HepG2 (cell line): Measurements from ENCODE around the gene ERF. TPM values are rescaled to one million over a fixed set of nuclear protein-coding genes. Genes with fewer than 3 reads are reported as not detected.

ENCODE experiments used
- BORCS8-MEF2B ChIP-seq: sonication (generic); formaldehyde crosslinking; IDR thresholded peaks from 2 replicates; pipeline ENCODE4 v1.8.0; 2022; ENCODE audit warnings: mild to moderate bottlenecking, missing genetic modification reagents
- CBX5 ChIP-seq: sonication (generic); formaldehyde crosslinking; IDR thresholded peaks from 2 replicates; pipeline ENCODE4 v1.4.0; 2020; ENCODE audit warnings: missing genetic modification reagents, borderline replicate concordance
- CCDC6 ChIP-seq: sonication (generic); formaldehyde crosslinking; IDR thresholded peaks from 2 replicates; pipeline ENCODE4 v1.8.1; 2022; ENCODE audit warnings: mild to moderate bottlenecking, missing genetic modification reagents, moderate library complexity
- DPF2 ChIP-seq: sonication (generic); formaldehyde crosslinking; IDR thresholded peaks from 2 replicates; pipeline ENCODE4 v1.4.0; 2020; ENCODE audit warnings: mild to moderate bottlenecking, low read depth, missing genetic modification reagents, borderline replicate concordance
- HNRNPLL ChIP-seq: fragments of 200-400 bp; formaldehyde crosslinking; IDR thresholded peaks from 2 replicates; pipeline ENCODE4 v1.6.1; 2017; ENCODE audit warnings: mild to moderate bottlenecking, low read depth, low read length; ENCODE audit not compliant: poor library complexity, severe bottlenecking
- MEF2D ChIP-seq: sonication (generic); formaldehyde crosslinking; IDR thresholded peaks from 2 replicates; pipeline ENCODE4 v1.5.1; 2020; ENCODE audit warnings: mild to moderate bottlenecking, missing genetic modification reagents
- MEIS1 ChIP-seq: sonication (generic); formaldehyde crosslinking; IDR thresholded peaks from 2 replicates; pipeline ENCODE4 v1.9.0; 2021; ENCODE audit warnings: mild to moderate bottlenecking, missing genetic modification reagents, moderate library complexity, borderline replicate concordance
- NCOA2 ChIP-seq: sonication (generic); formaldehyde crosslinking; IDR thresholded peaks from 2 replicates; pipeline ENCODE4 v1.8.0; 2022; ENCODE audit warnings: inconsistent platforms
- ONECUT2 ChIP-seq: sonication (generic); formaldehyde crosslinking; IDR thresholded peaks from 2 replicates; pipeline ENCODE4 v1.4.0; 2020; ENCODE audit warnings: missing genetic modification reagents
- PHF20 ChIP-seq: sonication (generic); formaldehyde crosslinking; IDR thresholded peaks from 2 replicates; pipeline ENCODE4 v1.5.0; 2020; ENCODE audit warnings: mild to moderate bottlenecking, missing genetic modification reagents
- TEAD3 ChIP-seq: optimal IDR thresholded peaks from 2 replicates; pipeline ENCODE3; 2016; ENCODE audit warnings: borderline replicate concordance
- ZFP62 ChIP-seq: sonication (generic); formaldehyde crosslinking; IDR thresholded peaks from 2 replicates; pipeline ENCODE4 v1.4.0; 2020; ENCODE audit warnings: missing genetic modification reagents
- ZMYM3 ChIP-seq: sonication (generic); formaldehyde crosslinking; IDR thresholded peaks from 2 replicates; pipeline ENCODE4 v1.5.1; 2020; ENCODE audit warnings: mild to moderate bottlenecking, missing genetic modification reagents
- ZNF256 ChIP-seq: sonication (generic); formaldehyde crosslinking; conservative IDR thresholded peaks from 2 replicates; pipeline ENCODE4 v1.4.0; 2020; ENCODE audit warnings: missing genetic modification reagents
- ZNF383 ChIP-seq: sonication (generic); formaldehyde crosslinking; IDR thresholded peaks from 2 replicates; pipeline ENCODE4 v1.4.0; 2020; ENCODE audit warnings: missing genetic modification reagents, mild to moderate bottlenecking, borderline replicate concordance
- ZNF572 ChIP-seq: sonication (generic); formaldehyde crosslinking; IDR thresholded peaks from 2 replicates; pipeline ENCODE4 v1.5.1; 2020; ENCODE audit warnings: mild to moderate bottlenecking, missing genetic modification reagents
- ZNF777 ChIP-seq: sonication (generic); formaldehyde crosslinking; IDR thresholded peaks from 2 replicates; pipeline ENCODE4 v1.4.0; 2020; ENCODE audit warnings: missing genetic modification reagents
- ZSCAN12 ChIP-seq: sonication (generic); formaldehyde crosslinking; IDR thresholded peaks from 2 replicates; pipeline ENCODE4 v1.9.0; 2021; ENCODE audit warnings: mild to moderate bottlenecking, missing genetic modification reagents
- ZSCAN30 ChIP-seq: sonication (generic); formaldehyde crosslinking; IDR thresholded peaks from 2 replicates; pipeline ENCODE4 v1.5.0; 2020; ENCODE audit warnings: mild to moderate bottlenecking, missing genetic modification reagents
- polyA plus RNA-seq, 8 experiments: library from polyadenylated mRNA; depleted of rRNA in 3 of 8; stranded (reverse) in 7 of 8; unstranded in 1 of 8; fragments of >200 nt; fragmentation: Illumina TruSeq in 4 of 8; extraction: Trizol in 4 of 8; gene quantifications; 2 replicates each; pipeline versions ENCODE4 v1.2.1 to v1.2.3, GENCODE V29; 2011 to 2016; ENCODE audit warnings: low read depth in 4 of 8, missing spikeins in 1 of 8, mixed read lengths in 1 of 8; ENCODE audit not compliant: insufficient read depth in 1 of 8
- total RNA-seq, 5 experiments: library from RNA; depleted of rRNA; stranded (reverse); fragments of >200 nt; fragmentation: Illumina TruSeq; extraction: Trizol; gene quantifications; 2 replicates each; pipeline ENCODE4 v1.2.3, GENCODE V29; 2016; ENCODE audit warnings: low read depth in 1 of 5
- TF ChIP-seq, protein P1 (sequence below): sonication (generic); formaldehyde crosslinking; IDR thresholded peaks from 2 replicates; pipeline ENCODE4 v1.4.0; 2020; ENCODE audit warnings: mild to moderate bottlenecking, missing genetic modification reagents, borderline replicate concordance
- TF ChIP-seq, protein P2 (sequence below): sonication (generic); formaldehyde crosslinking; IDR thresholded peaks from 2 replicates; pipeline ENCODE4 v1.8.0; 2022; ENCODE audit warnings: mild to moderate bottlenecking, missing genetic modification reagents
- TF ChIP-seq, protein P3 (sequence below): sonication (generic); formaldehyde crosslinking; IDR thresholded peaks from 2 replicates; pipeline ENCODE4 v1.5.0; 2020; ENCODE audit warnings: mild to moderate bottlenecking, missing genetic modification reagents

The ERF gene
- total and polyA plus RNA-seq, 2 of the 13 experiments (the other 11 are each of a cell fraction or from before 2014, with no cell fraction given), result 67.1 to 69.9 TPM

DNA sequence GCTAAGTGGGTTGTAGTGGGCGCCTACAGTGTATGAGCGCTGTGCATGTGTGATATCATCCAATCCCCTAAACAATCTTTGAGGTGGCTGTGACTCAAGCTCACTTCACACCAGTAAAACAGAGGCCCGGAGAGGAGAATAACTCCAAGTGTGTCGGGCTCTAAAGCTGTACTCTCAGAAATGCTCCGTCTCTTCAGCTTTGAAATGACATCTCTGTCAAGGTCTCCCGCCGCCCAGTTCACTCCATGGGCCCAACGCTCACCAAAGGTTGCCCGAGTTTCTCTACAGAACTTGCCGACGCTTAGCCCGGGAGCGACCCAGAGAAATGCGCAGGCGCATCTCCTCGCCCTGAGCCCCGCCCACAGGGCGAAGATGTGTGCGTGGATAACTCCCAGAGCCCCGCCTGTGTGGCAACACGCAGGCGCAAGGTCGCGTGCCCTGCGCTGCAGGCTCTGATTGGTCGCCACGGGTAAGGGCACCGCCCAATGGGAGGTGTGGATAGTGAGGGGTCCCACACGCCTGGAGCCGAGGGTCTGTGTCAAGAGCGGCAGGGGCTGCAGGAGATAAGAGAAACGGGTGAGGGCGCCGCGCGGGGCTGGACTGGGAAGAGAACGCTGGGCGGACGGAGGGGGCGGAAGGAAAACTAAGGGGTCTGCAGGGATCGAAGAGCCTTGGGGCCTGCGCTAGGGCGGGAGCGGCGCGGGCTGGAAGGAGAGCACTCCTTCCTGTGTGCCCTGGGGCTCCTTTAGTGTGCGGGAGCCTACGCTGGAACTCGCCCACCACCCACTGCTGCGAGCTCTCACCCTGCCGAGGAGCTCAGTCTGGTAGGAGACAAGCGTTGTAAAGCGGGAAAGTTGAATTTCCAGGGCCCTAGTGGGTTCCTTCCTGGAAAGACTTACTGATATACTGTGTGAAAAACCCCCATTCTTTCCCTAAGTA, 34.8 kb downstream of the ERF start, which contains the start of gene ZNF526 (continued):
- TF ChIP-seq ZNF383 (CRISPR knock-in tag) (no peak), DPF2 (CRISPR knock-in tag) (no peak), CCDC6 (CRISPR knock-in tag) (no peak), MEIS1 (CRISPR knock-in tag) (no peak; the same call in 1 of the 2 replicates), MEF2D (CRISPR knock-in tag) (0 out of 2 replicates have a peak, but pooled peaks have one; percentile 56), ZMYM3 (CRISPR knock-in tag) (no peak), ZNF256 (CRISPR knock-in tag) (0 out of 2 replicates have a peak, but pooled peaks have one; percentile 18), CBX5 (peak; percentile 69; the same call in 1 of the 2 replicates), ZNF777 (CRISPR knock-in tag) (no peak), ZNF572 (CRISPR knock-in tag) (peak; percentile 22; the same call in 1 of the 2 replicates), ONECUT2 (CRISPR knock-in tag) (no peak), BORCS8-MEF2B (CRISPR knock-in tag) (no peak), ZFP62 (CRISPR knock-in tag) (no peak), HNRNPLL (peak; percentile 78), PHF20 (peak; percentile 75), TEAD3 (CRISPR knock-in tag) (no peak), ZSCAN30 (CRISPR knock-in tag) (no peak), ZSCAN12 (no peak), NCOA2 (CRISPR knock-in tag) (peak; percentile 47; the same call in 1 of the 2 replicates)
- TF ChIP-seq, protein P1, sequence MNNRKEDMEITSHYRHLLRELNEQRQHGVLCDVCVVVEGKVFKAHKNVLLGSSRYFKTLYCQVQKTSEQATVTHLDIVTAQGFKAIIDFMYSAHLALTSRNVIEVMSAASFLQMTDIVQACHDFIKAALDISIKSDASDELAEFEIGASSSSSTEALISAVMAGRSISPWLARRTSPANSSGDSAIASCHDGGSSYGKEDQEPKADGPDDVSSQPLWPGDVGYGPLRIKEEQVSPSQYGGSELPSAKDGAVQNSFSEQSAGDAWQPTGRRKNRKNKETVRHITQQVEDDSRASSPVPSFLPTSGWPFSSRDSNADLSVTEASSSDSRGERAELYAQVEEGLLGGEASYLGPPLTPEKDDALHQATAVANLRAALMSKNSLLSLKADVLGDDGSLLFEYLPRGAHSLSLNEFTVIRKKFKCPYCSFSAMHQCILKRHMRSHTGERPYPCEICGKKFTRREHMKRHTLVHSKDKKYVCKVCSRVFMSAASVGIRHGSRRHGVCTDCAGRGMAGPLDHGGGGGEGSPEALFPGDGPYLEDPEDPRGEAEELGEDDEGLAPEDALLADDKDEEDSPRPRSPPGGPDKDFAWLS (CRISPR knock-in tag), result no peak
- TF ChIP-seq, protein P2, sequence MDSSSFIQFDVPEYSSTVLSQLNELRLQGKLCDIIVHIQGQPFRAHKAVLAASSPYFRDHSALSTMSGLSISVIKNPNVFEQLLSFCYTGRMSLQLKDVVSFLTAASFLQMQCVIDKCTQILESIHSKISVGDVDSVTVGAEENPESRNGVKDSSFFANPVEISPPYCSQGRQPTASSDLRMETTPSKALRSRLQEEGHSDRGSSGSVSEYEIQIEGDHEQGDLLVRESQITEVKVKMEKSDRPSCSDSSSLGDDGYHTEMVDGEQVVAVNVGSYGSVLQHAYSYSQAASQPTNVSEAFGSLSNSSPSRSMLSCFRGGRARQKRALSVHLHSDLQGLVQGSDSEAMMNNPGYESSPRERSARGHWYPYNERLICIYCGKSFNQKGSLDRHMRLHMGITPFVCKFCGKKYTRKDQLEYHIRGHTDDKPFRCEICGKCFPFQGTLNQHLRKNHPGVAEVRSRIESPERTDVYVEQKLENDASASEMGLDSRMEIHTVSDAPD (CRISPR knock-in tag), result no peak
- TF ChIP-seq, protein P3, sequence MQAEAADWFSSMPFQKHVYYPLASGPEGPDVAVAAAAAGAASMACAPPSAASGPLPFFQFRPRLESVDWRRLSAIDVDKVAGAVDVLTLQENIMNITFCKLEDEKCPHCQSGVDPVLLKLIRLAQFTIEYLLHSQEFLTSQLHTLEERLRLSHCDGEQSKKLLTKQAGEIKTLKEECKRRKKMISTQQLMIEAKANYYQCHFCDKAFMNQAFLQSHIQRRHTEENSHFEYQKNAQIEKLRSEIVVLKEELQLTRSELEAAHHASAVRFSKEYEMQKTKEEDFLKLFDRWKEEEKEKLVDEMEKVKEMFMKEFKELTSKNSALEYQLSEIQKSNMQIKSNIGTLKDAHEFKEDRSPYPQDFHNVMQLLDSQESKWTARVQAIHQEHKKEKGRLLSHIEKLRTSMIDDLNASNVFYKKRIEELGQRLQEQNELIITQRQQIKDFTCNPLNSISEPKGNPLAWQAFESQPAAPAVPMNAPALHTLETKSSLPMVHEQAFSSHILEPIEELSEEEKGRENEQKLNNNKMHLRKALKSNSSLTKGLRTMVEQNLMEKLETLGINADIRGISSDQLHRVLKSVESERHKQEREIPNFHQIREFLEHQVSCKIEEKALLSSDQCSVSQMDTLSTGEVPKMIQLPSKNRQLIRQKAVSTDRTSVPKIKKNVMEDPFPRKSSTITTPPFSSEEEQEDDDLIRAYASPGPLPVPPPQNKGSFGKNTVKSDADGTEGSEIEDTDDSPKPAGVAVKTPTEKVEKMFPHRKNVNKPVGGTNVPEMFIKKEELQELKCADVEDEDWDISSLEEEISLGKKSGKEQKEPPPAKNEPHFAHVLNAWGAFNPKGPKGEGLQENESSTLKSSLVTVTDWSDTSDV (CRISPR knock-in tag), result 0 out of 2 replicates have a peak, but pooled peaks have one; percentile 60
